OCI-LY1 (cell line): ENCODE results near the gene ZNRF3.

Source experiments
- H2AFZ ChIP-seq: fragments of 200-600 bp; sonication (generic), shearing (Covaris generic); 2 replicates; pipeline ENCODE4 v1.6.0; 2014; ENCODE audit warnings: antibody characterized with exemption, mild to moderate bottlenecking, low read length
- H3F3A ChIP-seq: fragments of 200-600 bp; sonication (generic), shearing (Covaris generic); 2 replicates; pipeline ENCODE4 v1.6.0; 2014; ENCODE audit warnings: mild to moderate bottlenecking, antibody characterized with exemption, low read length, moderate library complexity; ENCODE audit not compliant: insufficient read depth
- H3K27ac ChIP-seq: fragments of 200-600 bp; sonication (generic); 2 replicates; pipeline ENCODE4 v1.5.1; 2014; ENCODE audit warnings: low read length, mixed run types, mild to moderate bottlenecking, low read depth; ENCODE audit not compliant: poor library complexity, severe bottlenecking
- H3K27me3 ChIP-seq: fragments of 200-600 bp; sonication (generic); 2 replicates; pipeline ENCODE4 v1.6.0; 2014; ENCODE audit warnings: antibody characterized with exemption, mild to moderate bottlenecking, low read length, moderate library complexity; ENCODE audit not compliant: insufficient read depth
- H3K36me3 ChIP-seq: fragments of 200-600 bp; sonication (generic); 2 replicates; pipeline ENCODE4 v1.6.1; 2014; ENCODE audit warnings: mild to moderate bottlenecking, antibody characterized with exemption, low read length, moderate library complexity, mixed read lengths; ENCODE audit not compliant: insufficient read depth
- H3K4me1 ChIP-seq: fragments of 200-600 bp; sonication (generic); 2 replicates; pipeline ENCODE4 v1.5.1; 2014; ENCODE audit warnings: mild to moderate bottlenecking, low read length, moderate library complexity; ENCODE audit not compliant: insufficient read depth, severe bottlenecking
- H3K4me2 ChIP-seq: fragments of 200-600 bp; sonication (generic), shearing (Covaris generic); 2 replicates; pipeline ENCODE4 v1.6.1; 2014; ENCODE audit warnings: low read length
- H3K4me3 ChIP-seq: fragments of 200-600 bp; sonication (generic); 2 replicates; pipeline ENCODE4 v1.5.1; 2014; ENCODE audit warnings: low read length, low read depth, mild to moderate bottlenecking, mixed read lengths; ENCODE audit not compliant: poor library complexity, severe bottlenecking
- H3K79me2 ChIP-seq: fragments of 200-600 bp; shearing (Covaris generic); 2 replicates; pipeline ENCODE4 v1.6.1; 2016; ENCODE audit warnings: mixed run types, low read length, mixed read lengths; ENCODE audit not compliant: insufficient read depth
- H3K9ac ChIP-seq: fragments of 200-600 bp; sonication (generic), shearing (Covaris generic); 2 replicates; pipeline ENCODE4 v1.6.1; 2014; ENCODE audit warnings: mild to moderate bottlenecking, low read length, mixed read lengths
- H3K9me2 ChIP-seq: fragments of 200-600 bp; sonication (generic), shearing (Covaris generic); 2 replicates; pipeline ENCODE4 v1.6.1; 2014; ENCODE audit warnings: low read depth, mild to moderate bottlenecking, low read length, mixed read lengths
- H3K9me3 ChIP-seq: fragments of 200-600 bp; shearing (Covaris generic); 2 replicates; pipeline ENCODE4 v1.6.1; 2014; ENCODE audit warnings: low read length, mixed read lengths
- H4K20me1 ChIP-seq: fragments of 200-600 bp; sonication (generic), shearing (Covaris generic); 2 replicates; pipeline ENCODE4 v1.6.0; 2016; ENCODE audit warnings: mild to moderate bottlenecking, low read length; ENCODE audit not compliant: insufficient read depth
- EZH2 ChIP-seq: fragments of 200-600 bp; sonication (generic), shearing (Covaris generic); IDR thresholded peaks from 2 replicates; pipeline ENCODE4 v1.8.0; 2017; ENCODE audit warnings: borderline replicate concordance, mixed run types, mild to moderate bottlenecking, antibody characterized with exemption, low read length, moderate library complexity, mixed read lengths
- TF ChIP-seq, protein P1 (sequence below): fragments of 200-600 bp; sonication (generic), shearing (Covaris generic); IDR thresholded peaks from 2 replicates; pipeline ENCODE4 v1.5.1; 2017; ENCODE audit warnings: mild to moderate bottlenecking, antibody characterized with exemption, low read length, moderate library complexity, mixed read lengths

The ZNRF3 gene

DNA sequence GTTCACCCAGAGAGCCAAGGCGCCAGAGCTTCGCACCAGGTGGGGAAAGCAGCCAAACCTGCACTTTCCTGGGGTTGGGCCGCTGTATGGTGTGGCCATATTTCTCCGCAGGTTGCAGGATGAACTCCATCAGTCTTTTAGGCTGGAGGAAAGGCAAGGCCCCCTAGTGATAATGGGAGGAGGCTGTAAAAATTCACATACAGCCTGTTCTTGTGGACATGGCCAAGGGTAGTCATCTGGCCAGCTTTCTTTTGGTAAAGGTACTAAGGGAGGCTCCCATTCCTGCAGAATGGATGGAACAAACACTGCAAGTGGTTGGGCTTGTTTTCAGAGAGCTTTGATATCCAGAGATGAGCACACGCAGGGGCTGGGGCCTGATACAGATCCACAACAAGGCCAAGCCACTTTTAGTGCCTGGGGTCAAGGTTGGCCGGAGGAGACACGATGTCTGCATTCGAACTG is 148.7 kb downstream of the ZNRF3 start:
- no peaks in the 10 kb centered on the region for H3K9me2 ChIP-seq
- no peaks in the 10 kb centered on the region for H3K79me2 ChIP-seq
- no peaks in the 10 kb centered on the region for H3F3A ChIP-seq
- H3K27ac ChIP-seq: no peak overlapping the region
- no peak overlapping the region for H3K4me3 ChIP-seq
- no peaks in the 10 kb centered on the region for H3K4me1 ChIP-seq
- H2AFZ ChIP-seq: no peak overlapping the region
- H3K27me3 ChIP-seq: peaks cover 5% of the 10 kb centered on the region; the same call in 1 of the 2 replicates
- H4K20me1 ChIP-seq: no peaks in the 10 kb centered on the region
- H3K9ac ChIP-seq: no peak overlapping the region
- no peaks in the 10 kb centered on the region for H3K36me3 ChIP-seq
- no peak for TF ChIP-seq EZH2
- TF ChIP-seq, protein P1, sequence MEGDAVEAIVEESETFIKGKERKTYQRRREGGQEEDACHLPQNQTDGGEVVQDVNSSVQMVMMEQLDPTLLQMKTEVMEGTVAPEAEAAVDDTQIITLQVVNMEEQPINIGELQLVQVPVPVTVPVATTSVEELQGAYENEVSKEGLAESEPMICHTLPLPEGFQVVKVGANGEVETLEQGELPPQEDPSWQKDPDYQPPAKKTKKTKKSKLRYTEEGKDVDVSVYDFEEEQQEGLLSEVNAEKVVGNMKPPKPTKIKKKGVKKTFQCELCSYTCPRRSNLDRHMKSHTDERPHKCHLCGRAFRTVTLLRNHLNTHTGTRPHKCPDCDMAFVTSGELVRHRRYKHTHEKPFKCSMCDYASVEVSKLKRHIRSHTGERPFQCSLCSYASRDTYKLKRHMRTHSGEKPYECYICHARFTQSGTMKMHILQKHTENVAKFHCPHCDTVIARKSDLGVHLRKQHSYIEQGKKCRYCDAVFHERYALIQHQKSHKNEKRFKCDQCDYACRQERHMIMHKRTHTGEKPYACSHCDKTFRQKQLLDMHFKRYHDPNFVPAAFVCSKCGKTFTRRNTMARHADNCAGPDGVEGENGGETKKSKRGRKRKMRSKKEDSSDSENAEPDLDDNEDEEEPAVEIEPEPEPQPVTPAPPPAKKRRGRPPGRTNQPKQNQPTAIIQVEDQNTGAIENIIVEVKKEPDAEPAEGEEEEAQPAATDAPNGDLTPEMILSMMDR: no peak
- no peak overlapping the region for H3K4me2 ChIP-seq
- H3K9me3 ChIP-seq: no peaks in the 10 kb centered on the region

DNA sequence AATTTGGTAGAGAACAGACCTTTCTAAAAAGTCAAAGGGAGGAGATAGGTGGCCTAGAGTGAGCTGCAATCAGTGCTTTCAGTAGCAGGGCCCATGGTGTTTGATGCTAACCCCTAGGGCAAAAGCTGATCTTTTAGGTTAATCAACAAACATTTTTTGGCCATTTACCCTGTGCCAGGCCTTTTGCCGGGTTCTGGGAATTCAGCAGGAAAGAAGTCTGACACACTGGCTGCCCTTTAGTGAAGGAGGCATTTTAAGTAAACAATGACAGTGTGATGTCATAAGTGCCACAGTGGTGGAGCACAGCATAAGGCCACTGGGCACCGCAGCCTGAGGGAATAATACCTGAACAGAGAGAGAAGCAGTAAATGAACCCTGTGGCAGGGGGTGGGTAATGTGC is 149.2 kb downstream of the ZNRF3 start:
- Histone ChIP-seq H3K36me3 (no peaks in the 10 kb centered on the region), H3F3A (no peaks in the 10 kb centered on the region), H3K9me2 (no peaks in the 10 kb centered on the region), H3K4me3 (no peak overlapping the region), H3K9ac (no peak overlapping the region), H3K27ac (no peak overlapping the region), H3K27me3 (peaks cover 5% of the 10 kb centered on the region; the same call in 1 of the 2 replicates), H3K9me3 (no peaks in the 10 kb centered on the region), H3K4me2 (no peak overlapping the region), H3K4me1 (no peaks in the 10 kb centered on the region), H2AFZ (no peak overlapping the region), H4K20me1 (no peaks in the 10 kb centered on the region), H3K79me2 (no peaks in the 10 kb centered on the region)
- TF ChIP-seq EZH2: no peak
- TF ChIP-seq, protein P1: no peak

DNA sequence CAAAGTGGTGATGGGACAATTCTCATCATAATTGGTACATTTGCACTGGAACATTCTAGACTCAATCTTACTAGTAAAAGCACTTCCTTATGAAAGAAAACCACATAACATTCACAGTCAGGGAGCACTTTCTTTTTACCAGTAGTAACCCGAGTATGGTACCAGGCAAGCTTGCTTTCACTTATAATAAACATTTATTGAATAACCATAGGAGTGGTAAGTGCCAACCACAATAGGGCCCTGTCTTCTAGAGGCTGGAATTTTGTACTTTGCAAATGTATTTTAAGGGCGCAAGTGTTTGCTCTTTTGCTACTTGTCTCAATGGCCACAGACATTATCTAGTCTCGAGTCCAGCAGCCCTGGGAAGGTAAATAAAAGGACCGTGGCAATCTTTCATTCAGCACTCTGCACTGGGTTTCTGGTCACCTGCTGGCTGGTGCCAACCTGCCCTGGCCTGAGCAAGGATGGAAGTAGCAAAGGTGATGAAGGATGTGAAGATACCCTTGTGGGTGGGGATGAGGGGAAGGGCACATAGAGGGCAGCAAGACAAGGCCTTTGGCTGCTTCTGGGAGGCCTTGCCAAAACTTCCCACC is 154.1 kb downstream of the ZNRF3 start:
- TF ChIP-seq, protein P1: no peak
- no peak for TF ChIP-seq EZH2
- H3K27me3 ChIP-seq: peaks cover 9% of the 10 kb centered on the region; the same call in 1 of the 2 replicates
- H3K9ac ChIP-seq: no peak overlapping the region
- H3K79me2 ChIP-seq: no peaks in the 10 kb centered on the region
- H3K4me1 ChIP-seq: no peaks in the 10 kb centered on the region
- H3K36me3 ChIP-seq: no peaks in the 10 kb centered on the region
- H3K4me3 ChIP-seq: no peak overlapping the region
- H3F3A ChIP-seq: no peaks in the 10 kb centered on the region
- no peaks in the 10 kb centered on the region for H3K9me3 ChIP-seq
- H4K20me1 ChIP-seq: no peaks in the 10 kb centered on the region
- no peak overlapping the region for H2AFZ ChIP-seq
- H3K4me2 ChIP-seq: no peak overlapping the region
- no peaks in the 10 kb centered on the region for H3K9me2 ChIP-seq
- no peak overlapping the region for H3K27ac ChIP-seq
